Mesenteric fat pad (tissue), 1 donor: ENCODE data around the gene CMTM5. TPM values are rescaled to one million over a fixed set of nuclear protein-coding genes. Genes with fewer than 3 reads are reported as not detected.

Experiments
- DNase-seq: peaks from one replicate; pipeline ENCODE4 v3.0.0-alpha.2; 2020; ENCODE audit warnings: low spot score
- long read RNA-seq: library from polyadenylated mRNA; unstranded; transcript quantifications from one replicate; pipeline ENCODE4 v2.0.0, GENCODE V29; 2020
- total RNA-seq: library from RNA; stranded (reverse); fragmentation: NEBNext Ultra II Directional; extraction: Animal tissue kit (Norgen Biotek cat#: 25700); gene quantifications from one replicate; pipeline ENCODE4 v1.2.1, GENCODE V29; 2021
- donor health status: DM: yes; HTN: yes; CAD: no.

Gene CMTM5, protein sequence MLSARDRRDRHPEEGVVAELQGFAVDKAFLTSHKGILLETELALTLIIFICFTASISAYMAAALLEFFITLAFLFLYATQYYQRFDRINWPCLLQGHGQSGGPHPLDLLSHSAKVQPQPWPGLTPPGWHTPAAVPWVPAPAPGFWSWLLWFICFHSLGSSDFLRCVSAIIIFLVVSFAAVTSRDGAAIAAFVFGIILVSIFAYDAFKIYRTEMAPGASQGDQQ
- not detected for total RNA-seq
- long read RNA-seq, partial matches to known transcripts = 0 of 1 reads
- long read RNA-seq, other reads (novel, unspliced or antisense) = 0 of 1 reads

GRCh38 chr14:23376482-23377197 is at the start of gene CMTM5:
Gene CMTM5 (plus strand): TSS chr14:23377046. CDS start chr14:23377252, 206 bp downstream.
- no peak for DNase-seq

- DNase-seq = no peak
These were observed 48.7 kb upstream of the CMTM5 start for GRCh38 chr14:23327947-23328744.

GRCh38 chr14:23335623-23336022 is 41.2 kb upstream of the CMTM5 start:
- DNase-seq = no peak

DNA sequence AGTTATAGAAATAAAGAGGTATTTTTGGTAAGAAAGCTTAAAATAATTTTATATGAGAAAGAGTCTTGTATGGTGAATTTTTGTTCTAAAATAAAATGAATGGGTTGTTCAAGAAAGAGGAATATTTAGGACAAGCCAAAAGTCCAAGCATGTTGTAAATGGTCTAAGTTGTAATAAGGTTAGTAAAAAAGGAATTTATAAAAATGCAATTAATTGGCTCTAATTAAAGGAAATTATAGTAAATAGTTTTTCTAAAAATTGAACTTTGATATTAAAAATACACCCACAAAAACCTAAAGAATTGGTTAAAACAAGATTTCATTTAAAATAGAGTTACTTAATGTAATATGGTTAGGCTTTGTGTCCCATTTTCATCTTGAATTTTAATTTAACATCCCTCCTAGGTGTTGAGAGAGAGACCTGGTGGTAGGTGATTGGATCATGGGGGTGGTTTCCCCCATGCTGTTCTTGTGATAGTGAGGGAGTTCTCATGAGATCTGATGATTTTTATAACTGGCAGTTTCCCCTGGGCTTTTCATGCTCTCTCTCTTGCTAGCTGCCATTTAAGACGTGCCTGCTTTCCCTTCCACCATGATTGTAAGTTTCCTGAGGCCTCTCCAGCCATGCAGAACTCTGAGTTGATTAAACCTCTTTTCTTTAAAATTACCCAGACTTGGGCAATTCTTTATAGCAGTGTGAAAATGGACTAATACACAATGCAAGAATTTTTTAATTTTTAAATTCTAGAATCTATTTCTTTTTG is 37.2 kb upstream of the CMTM5 start:
- no peak for DNase-seq

DNA sequence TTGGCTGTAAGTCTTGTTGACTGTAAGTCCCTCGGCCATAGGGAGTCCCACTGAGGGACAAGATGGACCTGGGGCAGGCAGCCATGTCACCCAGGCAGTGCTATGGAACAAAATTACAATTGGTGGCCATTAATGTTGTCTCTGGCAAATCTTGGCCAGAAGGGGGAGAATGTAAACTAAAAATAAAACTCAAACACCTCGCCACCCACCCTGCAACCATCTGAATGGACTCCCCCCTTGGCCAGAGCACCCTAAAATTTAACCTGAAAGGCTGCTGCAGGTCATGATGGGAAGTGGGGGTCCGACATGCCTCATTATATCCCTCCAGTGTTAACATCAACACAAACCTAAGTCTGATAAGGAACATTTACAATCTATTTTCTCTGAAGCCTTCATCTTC is 32.4 kb upstream of the CMTM5 start:
- DNase-seq = no peak

DNA sequence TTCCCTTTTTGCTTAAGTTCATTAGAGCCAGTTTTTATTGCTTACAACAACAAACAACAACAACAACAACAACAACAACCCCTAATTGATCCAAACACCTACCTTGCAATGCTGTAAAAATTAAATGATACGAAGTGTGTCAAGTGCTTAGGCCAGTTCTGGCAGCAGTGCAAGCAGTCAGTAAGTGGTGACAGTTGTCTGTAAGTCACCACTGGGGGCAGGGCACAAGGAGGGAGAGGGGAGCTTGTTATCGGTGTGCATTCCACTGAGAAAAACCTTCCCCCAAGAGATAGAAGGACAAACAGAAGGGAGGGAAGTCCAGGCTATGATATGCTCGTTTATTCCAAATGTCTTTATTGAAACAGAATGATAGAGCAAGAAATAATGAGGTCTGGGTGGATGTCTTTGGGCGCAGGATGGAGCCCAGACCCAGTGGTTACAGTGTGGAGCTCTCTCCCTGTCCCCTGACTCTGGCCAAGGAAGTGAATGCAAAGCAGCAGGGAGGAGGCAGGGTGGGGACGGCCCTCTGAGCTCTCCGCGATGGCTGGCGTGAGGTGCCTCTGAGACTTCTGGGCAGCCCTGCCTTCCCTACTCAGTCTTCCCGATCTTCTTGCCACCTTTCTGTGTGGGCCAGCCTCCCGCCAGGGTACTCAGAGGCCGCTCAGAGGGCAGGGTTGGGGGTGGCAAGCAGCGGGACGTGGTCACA is 30.7 kb upstream of the CMTM5 start:
- no peak for DNase-seq

DNA sequence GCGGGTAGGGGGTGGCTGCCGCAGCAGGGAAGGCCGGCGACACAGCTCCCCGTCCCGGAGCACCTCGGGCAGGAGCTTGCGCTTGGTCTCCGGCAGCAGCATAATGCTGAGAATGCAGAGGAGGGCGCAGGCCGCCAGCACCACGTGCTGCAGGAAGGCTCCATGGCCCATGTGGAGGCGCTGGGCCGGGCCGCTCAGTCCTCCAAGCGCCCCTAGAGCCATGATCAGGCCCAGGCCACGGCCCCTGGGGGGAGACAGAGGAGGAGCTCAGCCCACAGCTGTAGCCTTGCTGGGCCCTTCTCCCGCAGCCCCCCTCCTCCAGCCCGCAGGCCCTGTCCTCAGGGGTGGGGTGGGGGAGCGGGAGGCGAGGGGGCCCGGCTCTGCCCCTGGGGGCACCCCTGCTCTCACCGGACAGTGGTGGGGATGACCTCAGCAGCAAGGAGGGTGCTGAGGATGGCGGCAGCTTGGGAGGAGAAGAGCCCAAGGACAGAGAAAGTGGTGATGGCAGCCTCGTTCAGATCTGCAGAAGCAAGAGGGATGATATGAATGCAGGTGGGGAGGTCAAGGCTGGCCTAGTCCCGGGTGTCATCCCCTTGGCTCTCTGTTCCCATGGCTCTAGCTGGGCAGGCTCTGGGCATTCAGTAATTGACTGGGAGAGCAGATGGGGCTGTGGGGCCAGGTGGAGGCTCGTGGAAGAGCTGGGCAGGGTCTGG is 30.0 kb upstream of the CMTM5 start:
- DNase-seq = peak; percentile 87

DNA sequence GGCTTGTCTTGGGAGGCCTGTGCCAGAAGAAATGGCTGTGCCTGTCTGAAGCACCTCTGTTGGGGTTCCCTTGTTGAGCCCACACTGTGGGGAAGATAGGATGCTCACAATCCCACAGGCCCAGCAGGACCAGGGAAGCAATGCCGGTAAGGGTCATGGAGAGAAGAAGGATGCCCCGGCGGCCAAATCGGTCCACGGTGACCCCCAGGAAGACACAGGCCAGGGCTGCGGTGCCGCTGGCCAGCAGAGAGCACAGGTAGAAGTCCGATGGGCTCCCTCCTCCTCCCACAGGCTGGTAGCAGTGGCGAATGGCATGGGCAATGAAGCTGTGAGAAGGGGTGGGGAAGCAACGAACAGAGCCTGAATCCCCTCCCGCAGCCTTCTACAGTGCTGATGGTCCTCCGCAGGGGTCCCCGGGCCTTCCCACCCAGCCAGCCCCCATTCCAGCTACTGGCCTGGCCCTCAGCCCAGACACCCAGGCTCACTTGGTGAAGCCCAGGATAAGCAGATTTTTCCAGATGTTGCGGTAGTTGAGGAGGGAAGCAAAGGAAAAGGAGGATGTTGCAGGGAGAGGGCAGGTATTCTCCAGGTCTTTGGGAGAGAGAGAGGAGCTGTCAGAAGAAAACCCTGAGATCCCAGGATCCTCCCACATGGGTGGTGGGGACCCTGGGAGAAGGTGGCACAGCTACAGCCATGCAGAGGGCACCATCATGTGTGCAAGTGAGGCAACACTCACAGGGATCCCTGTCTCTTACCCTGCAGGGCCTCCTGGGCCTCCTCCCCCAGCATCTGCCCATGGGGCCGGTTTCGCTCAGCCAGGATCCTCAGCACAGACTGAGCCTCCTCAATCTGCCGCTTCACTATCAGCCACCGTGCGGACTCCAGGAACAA is 29.2 kb upstream of the CMTM5 start:
- DNase-seq = no peak

- DNase-seq = no peak
These were observed 28.6 kb upstream of the CMTM5 start for GRCh38 chr14:23348297-23348655.

- no peak for DNase-seq
These were observed 27.5 kb upstream of the CMTM5 start for GRCh38 chr14:23349156-23349845.

DNA sequence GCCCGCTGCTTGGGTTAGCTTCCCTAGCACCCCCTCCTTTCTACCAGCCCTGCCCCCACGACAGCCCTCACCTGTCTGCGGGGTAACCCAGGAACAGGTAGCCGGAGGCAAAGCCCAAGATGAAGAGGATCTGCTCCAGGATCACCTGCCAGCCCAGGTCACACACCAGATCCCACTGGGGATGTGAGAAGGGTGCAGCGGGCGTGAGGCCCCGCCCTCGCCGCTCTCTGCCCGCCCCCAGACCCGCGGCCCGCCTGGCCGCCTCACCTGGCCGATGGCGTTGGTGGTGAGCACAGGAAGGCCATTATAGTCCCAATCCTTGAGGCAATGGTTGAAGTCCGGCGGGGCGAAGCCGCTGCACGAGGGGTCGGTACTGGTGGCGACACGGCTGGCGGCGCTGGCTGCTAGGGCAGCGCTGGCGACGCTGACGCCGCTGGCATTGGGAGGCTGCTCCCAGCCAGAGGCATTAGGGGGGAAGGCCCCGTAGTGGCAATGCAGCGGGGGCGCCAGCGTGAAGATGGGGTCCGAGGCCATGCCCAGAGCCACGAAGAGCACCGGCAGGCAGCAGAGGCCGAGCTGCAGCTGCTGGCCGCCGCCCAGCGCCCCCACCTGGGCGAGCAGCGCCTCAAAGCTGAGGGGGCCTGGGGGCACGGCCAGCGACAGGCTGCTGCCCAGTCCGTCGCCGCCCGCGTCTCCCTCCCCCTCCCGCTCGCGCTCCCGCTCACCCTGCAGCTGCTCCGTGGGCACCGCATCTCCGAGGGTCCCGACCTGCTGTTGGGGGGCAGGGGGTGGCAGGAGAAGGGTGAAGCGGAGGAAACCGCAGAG is 25.0 kb upstream of the CMTM5 start:
- DNase-seq = peak; percentile 82

GRCh38 chr14:23352506-23353432 is 24.1 kb upstream of the CMTM5 start, which contains the start of gene SLC22A17:
Gene SLC22A17 (minus strand): TSS chr14:23352887.
- DNase-seq = peak; percentile 89

DNA sequence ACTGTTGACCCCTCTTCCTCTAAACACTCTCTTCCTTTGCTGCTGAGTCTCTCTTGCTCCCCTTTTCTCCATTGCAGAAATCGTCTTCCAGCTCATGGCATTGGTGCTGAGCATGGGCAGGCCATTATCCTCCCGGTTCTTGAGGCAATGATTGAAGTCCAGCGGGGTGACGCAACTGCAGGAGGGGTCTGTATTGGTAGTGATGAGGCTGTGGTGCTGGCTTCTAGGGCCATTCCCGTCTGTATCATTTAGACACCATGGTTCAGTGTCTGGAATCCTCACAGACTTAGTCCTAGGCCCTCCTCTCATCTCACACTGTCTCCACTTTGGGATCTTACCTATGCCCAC is 23.4 kb upstream of the CMTM5 start:
- DNase-seq = peak; percentile 33

GRCh38 chr14:23354990-23355389 is 21.9 kb upstream of the CMTM5 start:
- DNase-seq = peak; percentile 18

DNA sequence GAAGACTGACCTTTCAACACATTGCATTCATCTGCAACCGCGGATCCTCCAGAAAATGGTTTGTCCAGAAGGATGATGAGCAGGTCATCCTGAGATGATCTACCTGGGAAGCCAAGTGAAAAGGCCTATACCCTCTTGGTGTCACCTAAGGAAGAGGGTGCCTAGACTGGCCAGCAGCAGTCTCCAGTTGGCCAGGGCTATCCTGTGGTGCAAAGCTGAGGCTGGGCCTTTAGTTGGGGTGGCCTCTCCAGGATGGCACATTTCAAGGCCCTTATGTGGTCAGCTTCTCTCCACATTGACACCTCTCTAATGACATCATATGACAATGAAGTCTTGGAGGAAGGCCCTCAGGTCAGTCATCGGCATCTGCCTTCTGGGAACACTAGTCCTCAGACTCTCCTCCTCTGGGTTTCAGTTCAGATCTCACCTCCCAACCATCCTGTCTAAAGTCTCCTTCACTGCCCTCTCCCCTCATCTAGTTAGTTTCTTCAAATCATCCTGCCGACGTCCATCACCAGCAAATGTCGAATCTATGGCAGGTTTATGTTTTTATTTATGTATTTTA is 20.9 kb upstream of the CMTM5 start:
- DNase-seq = peak; percentile 28

DNA sequence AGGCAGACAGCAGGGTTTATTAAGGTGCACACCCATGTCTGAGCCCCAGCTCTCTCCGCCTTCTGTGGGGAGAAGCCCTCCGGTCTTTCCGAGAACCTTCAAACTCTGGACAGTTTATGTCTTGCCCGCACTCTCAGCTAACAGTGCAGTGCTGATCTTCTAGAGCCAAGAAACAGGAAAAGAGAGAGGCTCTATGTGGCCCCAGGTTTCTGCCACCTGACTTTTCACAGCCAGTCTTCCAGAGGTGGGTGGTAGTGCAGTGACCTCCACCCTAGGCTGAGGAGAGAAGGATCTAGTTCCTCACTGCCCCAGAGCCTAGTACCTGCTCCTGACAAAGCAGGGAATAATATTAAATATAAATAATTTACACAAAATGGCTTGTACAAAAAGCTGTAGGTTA is 20.2 kb upstream of the CMTM5 start:
- DNase-seq = peak; percentile 41
